HL-60/S4 (cell line): ENCODE data around the gene R3HDM2.
"Not testable (repeated sequence)": the region's sequence is repeated elsewhere in the genome, so short reads cannot be mapped to it uniquely, and the experiment has no call there.

ENCODE experiments used
- in situ Hi-C: fragments of 300-500 bp; cut with MboI; formaldehyde crosslinking; loops from 2 replicates; pipeline ENCODE4 v1.14.3; 2022; ENCODE audit warnings: low sequenced_read_pairs

Gene R3HDM2

DNA sequence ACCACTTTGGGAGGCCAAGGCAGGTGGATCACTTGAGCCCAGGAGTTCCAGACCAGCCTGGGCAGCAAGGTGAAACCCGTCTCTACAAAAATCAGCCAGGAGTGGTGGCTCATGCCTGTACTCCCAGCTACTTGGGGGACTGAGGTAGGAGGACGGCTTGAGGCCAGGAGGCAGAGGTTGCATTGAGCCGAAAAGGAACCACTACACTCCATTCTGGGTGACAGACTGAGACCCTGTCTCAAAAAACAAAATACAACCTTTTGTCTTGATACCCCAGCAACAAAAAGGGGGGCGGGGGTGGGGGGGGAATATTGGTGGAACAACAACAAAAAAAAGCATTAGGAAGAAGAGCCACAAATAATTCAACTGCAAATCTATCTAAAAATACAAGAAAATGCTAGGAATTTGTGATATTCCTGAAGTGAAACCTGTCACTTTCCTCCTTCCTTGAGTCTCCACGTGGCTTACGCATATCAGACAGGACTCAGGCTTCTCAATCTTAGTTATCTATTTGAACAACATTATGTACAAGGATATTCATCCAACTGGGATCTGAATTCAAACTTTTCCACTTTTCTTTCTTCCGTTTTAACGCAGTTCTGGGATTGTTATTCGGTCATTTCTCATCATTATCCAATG, 1.3 kb downstream of the R3HDM2 start:
- in situ Hi-C loops: no loop called here

DNA sequence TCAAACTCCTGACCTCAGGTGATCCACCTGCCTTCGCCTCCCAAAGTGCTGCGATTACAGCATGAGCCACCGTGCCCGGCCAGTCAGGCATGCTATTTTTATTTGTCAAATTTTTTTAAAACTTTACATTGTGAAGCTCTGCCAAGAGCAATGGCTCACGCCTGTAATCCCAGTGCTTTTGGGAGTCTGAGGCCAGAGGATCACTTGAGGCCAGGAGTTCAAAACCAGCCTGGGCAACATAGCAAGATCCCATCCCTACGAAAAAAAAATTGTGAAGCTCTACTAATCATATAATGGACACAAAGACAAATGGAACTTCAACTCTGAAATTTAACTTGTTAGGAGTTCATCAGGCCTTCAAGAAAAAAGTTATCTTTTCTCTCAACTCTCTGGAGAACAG, 1.9 kb downstream of the R3HDM2 start:
- in situ Hi-C loops: no loop called here

DNA sequence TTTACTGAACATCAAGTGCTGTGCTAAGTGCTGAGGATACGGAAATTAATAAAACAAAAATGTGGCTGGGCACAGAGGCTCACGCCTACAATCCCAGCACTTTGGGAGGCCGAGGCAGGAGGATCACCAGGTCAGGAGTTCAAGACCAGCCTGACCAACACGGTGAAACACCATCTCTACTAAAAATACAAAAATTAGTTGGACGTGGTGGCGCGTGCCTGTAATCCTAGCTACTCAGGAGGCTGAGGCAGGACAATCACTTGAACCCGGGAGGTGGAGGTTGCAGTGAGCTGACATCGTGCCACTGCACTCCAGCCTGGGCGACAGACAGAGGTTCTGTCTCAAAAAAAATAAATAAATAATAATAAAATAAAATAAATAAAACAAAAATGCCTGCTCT, 3.9 kb downstream of the R3HDM2 start:
- in situ Hi-C loops: not testable (repeated sequence)

DNA sequence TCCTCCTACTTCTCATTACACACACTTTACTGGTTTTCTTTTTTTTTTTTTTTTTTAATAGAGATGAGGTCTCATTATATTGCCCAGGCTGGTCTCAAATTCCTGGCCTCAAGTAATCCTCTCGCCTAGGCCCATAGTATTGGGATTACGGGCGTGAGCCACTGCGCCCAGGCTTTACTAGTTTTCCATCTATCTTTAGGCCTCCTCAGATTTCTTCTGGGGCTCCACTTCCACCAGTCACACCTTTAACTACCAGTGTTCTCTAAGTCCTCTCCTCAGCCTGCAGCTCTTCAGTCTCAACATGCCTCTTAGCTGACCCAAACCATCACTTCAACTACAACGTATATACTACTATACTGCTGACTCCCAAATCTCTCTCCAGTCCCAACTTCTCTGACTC, 10.4 kb downstream of the R3HDM2 start:
- in situ Hi-C loops: no loop called here

DNA sequence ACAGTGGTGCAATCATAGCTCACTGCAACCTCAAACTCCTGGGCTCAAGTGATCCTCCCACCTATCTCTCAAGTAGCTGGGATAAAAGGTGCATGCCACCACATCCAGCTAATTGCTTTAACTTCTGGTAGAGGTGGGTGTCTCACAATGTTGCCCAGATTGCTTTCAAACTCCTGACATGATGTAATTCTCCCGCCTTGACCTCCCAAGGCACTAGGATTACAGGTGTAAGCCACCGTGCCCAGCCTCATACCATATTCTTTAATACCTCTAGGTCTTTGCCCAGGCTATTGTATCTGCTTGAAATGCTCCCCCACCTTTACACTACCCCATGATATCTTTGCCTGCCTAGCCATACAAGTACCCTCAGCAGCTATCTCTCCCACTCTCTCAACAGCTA, 11.3 kb downstream of the R3HDM2 start:
- in situ Hi-C loops: no loop called here

DNA sequence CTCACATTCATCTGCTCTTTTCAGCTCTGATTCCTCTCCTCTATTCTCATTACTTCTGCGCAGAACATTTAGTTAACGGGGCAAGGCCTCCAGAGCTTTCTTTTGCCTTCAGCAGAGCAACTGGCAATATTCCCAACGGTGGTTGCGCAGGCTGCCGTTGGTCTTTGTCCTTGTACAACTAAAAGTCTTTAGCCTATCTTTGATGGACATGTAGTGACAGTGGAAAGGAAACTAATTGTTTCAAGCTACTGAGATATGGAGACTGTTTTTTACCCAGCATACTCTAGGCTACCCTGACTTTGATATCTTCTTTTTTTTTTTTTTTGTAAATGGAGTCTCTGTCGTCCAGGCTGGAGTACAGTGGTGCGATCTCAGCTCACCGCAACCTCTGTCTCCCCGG, 12.6 kb downstream of the R3HDM2 start:
- in situ Hi-C loops: no loop called here

DNA sequence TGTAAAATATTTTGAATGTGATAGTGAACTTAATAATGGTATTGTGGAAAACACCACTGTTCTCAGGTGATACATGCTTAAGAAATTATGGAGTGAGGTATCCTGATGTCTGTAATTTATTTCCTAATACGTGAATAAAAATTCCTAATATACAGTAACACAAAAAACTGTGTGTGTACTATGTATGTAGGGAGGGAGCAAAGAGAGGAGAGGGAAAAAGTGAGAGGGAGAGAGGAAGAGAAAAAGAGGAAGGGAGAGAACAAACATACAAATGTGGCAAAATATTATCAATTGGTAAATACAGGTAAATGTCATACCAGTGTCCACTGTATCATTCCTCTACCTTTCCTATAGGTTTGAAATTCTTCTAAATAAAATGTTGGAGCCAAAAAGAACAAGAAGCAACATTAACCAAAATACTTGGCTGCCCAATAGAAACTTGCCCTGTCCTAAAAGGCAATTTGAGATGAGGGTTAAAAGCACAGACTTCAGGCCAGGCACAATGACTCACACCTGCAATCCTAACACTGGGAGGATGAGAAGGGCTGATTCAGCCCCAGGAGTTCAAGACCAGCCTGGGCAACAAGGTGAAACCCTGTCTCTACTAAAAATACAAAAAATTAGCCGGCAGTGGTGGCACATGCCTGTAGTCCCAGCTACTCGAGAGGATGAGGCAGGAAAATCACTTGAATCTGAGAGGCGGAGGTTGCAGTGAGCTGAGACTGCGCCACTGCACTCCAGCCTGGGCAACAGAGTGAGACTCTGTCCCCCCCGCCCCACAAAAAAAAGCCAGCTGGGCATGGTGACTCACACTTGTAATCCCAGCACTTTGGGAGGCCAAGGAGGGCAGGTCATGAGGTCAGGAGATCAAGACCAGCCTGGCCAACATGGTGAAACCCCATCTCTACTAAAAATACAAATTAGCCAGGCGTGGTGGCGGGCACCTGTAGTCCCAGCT, 14.5 kb downstream of the R3HDM2 start:
- in situ Hi-C loops: no loop called here

DNA sequence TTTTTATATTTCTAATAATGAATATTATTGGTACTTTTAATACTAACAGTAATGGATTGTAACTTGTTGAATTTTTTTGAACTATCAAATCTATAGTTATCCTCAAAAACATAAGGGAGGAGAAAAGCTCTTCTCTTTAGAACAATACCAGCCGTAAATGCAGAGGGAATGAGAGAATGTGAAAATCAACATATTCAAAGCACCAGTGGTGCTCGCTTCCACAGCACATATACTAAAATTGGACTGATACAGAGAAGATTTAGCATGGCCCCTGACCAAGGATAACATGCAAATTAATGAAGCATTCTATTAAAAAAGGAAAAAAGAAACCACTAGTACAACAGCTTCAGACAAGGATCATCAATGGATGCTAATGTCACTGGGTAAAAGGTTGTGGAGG, 15.8 kb downstream of the R3HDM2 start:
- in situ Hi-C loops: no loop called here

DNA sequence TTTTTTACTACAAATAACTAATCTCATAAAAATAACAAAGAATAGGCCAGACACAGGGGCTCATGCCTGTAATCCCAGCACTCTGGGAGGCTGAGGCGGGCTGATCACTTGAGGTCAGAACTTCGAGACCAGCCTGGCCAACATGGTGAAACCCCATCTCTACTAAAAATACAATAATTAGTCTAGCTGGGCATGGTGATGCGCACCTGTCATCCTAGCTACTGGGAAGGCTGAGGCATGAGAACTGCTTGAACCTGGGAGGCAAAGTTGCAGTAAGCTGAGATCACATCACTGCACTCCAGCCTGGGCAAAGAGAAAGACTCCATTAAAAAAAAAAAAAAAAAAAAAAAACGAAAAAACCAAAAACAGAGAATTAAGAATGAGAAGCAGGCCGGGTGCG, 16.7 kb downstream of the R3HDM2 start:
- in situ Hi-C loops: not testable (repeated sequence)

DNA sequence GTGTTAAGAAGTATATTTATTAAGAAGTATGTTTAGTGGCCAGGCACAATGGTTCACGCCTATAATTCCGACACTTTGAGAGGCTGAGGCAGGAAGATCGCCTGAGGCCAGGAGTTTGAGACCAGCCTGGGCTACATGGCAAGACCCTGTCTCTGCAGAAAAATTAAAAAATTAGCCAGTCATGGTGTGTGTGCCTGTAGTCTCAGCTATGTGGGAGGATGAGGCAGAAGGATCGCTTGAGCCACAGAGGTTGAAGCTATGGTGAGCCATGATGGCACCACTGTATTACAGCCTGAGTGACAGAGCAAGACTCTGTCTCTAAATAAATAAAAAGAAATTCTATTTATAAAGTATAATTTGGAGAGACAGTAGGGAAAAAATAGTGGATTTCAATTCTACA, 20.3 kb downstream of the R3HDM2 start:
- in situ Hi-C loops: no loop called here

DNA sequence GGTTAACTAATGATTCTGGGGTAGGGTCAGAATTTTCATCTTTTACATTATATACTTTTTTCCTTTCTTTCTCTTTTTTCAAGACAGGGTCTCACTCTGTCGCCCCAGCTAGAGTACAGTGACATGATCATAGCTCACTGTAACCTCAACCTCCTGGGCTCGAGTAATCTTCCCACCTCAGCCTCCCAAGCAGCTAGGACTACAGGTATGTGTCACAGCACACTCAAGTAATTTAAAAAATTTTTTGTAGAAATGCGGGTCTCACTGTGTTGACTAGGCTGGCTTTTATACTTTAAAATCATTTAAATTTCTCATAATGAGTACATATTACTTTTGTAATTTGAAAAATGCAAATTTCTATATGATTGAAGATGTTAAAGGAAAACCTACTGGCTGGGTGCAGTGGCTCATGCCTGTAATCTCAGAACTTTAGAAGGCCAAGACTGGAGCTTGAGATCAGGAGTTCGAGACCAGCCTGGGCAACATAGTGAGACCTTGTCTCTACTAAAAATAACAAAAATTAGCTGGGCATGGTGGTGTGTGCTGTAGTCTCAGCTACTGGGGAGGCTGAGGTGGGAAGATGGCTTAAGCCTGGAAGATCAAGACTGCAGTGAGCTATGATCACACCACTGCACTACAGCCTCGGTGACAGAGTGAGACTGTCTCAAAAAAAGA, 25.7 kb downstream of the R3HDM2 start:
- in situ Hi-C loops: no loop called here

DNA sequence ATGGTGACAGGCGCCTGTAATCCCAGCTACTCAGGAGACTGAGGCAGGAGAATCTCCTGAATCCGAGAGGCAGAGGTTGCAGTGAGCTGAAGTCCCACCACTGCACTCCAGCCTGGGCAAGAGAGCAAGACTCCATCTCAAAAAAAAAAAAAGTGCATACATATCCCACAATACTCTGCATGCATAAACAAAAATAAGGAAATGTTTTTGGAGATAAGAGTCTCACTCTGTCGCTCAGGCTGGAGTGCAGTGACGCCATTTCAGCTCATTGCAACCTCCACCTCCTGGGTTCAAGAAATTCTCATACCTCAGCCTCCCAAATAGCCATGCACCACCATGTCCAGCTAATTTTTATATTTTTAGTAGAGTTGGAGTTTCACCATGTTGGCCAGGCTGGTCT, 28.7 kb downstream of the R3HDM2 start:
- in situ Hi-C loops: not testable (repeated sequence)

DNA sequence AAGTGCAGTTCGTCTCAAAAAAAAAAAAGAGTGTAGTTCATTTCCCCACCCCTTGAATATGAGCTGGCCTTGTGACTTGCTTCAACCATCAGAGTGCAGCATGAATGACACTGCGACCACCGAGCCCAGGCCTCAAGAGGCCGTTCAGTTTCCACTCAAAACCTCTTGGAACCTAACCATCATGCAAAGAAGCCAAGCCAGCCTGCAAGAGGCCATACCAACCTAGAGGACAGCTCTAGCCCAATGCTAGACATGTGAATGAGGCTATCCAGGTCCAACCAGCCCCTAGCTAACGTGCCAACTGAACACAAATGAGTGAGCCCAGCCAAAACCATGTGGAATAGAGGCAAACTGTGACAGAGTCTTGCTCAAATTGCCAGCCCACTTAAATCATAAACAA, 29.7 kb downstream of the R3HDM2 start:
- in situ Hi-C loops: no loop called here

DNA sequence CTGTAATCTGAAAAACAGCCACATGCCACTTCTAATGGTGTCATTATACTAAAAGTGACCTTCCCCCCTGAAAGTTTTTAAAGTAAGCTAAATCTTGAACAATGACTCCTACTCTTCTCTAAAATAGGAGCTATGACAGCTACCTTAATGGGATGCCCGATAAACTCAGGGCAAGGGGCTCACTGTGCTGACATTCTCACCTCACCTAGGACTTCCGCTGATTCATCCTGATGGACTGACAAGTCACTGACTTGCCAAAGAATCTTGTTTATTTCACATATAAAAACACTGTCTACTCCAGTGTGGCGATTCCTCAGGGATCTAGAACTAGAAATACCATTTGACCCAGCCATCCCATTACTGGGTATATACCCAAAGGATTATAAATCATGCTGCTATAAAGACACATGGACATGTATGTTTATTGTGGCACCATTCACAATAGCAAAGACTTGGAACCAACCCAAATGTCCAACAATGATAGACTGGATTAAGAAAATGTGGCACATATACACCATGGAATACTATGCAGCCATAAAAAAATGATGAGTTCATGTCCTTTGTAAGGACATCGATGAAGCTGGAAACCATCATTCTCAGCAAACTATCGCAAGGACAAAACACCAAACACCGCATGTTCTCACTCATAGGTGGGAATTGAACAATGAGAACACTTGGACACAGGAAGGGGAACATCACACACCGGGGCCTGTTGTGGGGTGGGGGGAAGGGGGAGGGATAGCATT, 31.0 kb downstream of the R3HDM2 start:
- in situ Hi-C loops: not testable (repeated sequence)

DNA sequence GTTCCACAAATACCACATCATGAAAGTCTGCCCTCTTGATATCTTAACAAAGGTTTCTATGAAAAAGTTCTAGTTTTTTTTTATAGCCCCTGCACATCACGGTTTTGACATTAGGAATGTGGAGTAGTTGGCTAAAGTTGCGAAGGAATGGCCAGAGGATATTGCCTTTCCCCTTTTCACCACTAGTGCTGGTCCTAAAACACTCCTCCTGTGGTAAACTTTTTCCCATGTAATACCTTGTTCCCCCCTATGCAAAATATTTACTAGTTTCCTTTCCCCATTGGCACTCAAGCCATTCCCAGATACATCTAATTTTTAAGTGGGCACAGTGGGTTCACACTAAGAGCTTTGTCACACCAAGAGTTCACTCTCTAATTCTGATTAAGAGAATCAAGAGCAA, 33.4 kb downstream of the R3HDM2 start:
- in situ Hi-C loops: no loop called here

DNA sequence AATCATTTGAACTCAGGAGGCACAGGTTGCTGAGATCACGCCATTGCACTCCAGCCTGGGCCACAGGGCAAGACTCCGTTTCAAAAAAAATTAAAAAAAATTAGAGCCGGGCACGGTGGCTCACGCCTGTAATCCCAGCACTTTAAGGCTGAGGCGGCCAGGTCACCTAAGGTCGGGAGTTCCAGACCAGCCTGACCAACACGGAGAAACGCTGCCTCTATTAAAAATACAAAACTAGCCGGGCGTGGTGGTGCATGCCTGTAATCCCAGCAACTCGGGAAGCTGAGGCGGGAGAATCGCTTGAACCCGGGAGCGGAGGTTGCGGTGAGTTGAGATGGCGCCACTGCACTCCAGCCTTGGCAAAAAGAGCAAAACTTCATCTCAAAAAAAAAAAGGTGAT, 35.7 kb downstream of the R3HDM2 start:
- in situ Hi-C loops: no loop called here

DNA sequence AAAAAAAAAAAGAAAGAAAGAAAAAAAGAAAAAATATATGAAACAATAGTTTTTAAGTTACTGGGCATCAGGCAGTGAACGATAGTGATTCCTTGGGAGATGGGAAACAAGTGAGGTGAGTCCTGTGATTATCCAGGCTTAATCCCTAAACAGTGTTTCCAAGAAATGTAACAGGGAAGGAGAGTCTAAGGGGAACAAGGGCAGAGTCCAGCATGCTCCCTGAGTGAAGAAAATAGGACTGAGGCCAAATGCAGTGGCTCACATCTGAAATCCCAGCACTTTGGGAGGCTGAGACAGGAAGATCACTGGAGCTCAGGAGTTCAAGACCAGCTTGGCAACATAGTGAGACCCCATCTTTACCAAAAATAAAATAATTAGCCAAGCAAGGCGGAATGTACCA, 40.7 kb downstream of the R3HDM2 start:
- in situ Hi-C loops: no loop called here

DNA sequence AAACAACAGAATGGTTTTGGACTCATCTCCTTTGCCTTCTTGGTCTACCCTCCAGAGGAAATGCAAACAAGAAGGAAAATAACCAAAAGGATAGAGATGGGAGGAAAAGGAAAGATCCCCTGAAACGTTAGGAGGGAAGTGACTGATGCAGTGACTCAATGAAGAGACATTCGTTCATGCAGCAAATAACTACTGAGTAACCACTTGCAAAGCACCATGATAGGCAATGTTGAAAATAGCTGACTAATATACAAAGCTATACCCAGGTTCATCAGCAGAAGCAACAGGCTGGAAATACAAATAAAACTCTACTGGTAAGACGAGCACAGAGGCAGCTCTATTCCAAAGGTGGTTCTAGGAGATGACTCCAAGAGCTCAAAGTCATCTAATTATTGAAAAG, 41.8 kb downstream of the R3HDM2 start:
- in situ Hi-C loops: no loop called here

DNA sequence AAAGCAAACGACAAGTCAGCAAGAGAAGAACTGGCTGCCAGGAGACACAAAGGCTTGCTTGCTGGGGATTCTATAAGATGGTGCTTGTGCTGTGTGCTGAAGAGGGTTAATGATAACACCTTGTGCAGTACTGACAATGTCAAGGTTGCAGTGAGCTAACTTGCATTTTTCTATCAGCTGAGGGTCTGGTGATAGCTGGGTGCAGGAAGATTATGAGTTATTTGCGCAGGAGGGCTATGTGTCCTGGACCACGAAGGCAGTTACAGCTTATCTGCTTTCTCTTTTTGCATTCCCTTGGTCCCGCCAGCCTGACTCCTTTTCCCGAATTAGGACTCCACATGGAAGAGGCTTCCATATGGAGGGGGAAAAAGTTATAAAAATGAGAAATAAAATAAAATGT, 42.4 kb downstream of the R3HDM2 start:
- in situ Hi-C loops: no loop called here

DNA sequence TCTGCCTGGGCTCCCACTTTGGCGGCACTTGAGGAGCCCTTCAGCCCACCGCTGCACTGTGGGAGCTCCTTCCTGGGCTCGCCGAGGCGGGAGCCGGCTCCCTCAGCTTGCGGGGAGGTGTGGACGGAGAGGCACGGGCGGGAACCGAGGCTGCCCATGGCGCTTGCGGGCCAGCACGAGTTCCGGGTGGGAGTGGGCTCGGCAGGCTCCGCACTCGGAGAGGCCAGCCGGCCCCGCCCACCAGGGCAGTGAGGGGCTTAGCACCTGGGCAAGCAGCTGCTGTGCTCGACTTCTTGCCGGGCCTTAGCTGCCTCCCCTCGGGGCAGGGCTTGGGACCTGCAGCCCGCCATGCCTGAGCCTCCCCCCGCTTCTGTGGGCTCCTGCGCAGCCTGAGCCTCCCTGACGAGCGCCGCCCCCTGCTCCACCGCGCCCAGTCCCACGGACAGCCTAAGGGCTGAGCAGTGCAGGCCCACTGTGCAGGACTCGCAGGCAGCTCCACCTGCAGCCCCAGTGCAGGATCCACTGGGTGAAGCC, 44.6 kb downstream of the R3HDM2 start:
- in situ Hi-C loops: no loop called here

DNA sequence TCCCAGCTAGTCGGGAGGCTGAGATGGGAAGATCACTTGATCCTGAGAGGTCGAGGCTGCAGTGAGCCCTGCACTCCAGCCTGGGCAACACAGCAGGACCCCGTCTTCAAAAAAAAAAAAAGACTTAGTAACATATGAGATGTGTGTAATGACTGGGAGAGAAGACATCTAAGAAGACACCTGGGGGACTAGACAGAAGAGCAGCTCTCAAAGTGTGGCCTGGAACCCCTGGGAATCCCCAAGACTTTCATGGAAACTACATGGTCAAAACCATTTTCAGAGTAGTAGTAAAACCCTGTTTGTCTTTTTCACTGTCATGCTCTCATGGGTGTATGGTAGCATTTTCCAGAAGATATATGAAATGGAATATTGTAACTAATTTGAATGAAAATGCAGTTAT, 45.3 kb downstream of the R3HDM2 start:
- in situ Hi-C loops: no loop called here
